Measurements from ENCODE around the gene AGMO. TPM values are rescaled to one million over a fixed set of nuclear protein-coding genes. Genes with fewer than 3 reads are reported as not detected.
A peak's percentile ranks its signal among the peaks of the same experiment; 100 is the strongest.

The AGMO gene
- total and polyA plus RNA-seq, 10 of the 15 experiments (the other 5 are each of a cell fraction or from before 2014, with no cell fraction given), result 0.11 to 0.29 TPM; not detected in 8

DNA sequence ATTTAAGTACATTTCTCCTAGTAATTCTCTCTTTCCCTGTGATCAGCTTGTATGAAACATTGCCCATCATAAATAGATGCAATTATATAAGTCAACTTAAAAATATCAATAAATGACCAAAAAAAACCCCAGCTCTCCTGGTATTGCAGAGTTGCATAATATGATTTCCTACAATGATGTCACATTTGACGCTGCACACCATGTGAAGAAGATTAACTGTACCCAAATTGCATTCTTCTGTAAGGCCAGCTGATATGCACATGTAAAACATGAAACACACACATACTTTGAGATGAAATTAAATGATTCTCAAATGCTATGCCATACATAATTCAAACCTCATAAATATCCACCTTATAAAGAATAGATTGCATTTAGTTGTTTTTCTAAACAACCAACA lies 115.5 kb downstream of the AGMO start (continued):
- TF ChIP-seq MTA2 (IDR thresholded peaks at IDR 0.05; ENCODE audit: low read depth), result no peak
- TF ChIP-seq ZNF622 (IDR thresholded peaks at IDR 0.05), result no peak
- no peak for TF ChIP-seq ZSCAN29 (IDR thresholded peaks at IDR 0.05)

DNA sequence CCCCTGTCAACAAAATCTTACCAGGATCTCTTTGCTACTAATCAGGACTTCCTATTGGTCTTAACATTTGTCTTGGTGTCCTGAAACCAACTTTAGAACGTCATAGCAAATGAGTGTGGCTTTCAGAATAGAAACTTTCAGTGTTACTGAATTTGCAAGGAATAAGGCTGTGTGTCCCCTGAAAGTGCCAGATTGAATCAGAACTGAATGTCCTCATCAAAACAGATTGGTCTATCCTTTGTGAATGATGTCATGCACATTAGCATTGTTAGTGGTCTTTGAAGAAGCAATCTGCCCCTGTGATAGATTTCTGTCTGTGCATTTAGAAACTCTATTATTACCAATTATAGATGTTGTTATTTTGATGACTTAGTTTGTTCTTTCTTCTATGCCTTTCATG lies 119.9 kb downstream of the AGMO start:
- ChIA-PET SMC1A (ENCODE audit: uncharacterized antibody, unreplicated experiment) (interaction anchor here (0.9 kb wide), 1 partner anchor 18 kb away, joined by 3 read pairs; no protein-coding TSS in a partner anchor), CTCF (interaction anchor here (3.4 kb wide), 1 partner anchor 13 kb away, joined by 12 read pairs; no protein-coding TSS in a partner anchor), RAD21 (ENCODE audit: unreplicated experiment) (no interaction called here), POLR2A (no interaction called here)
- in situ Hi-C loops (cut with MboI) (no loop called here), intact Hi-C loops (cut with micrococcal nuclease; ENCODE audit: unreplicated experiment) (no loop called here)
- Histone ChIP-seq H3K4me2 (ENCODE audit: control insufficient read depth, insufficient read depth) (no peak overlapping the region), H3K36me3 (ENCODE audit: control insufficient read depth in 2 of 2, insufficient read depth in 2 of 2, low read length in 1 of 2) (no peaks in the 10 kb centered on the region), H3K4me1 (ENCODE audit: control insufficient read depth, insufficient read depth, low read length) (no peaks in the 10 kb centered on the region), H3K9ac (ENCODE audit: control insufficient read depth, insufficient read depth, low read length) (no peak overlapping the region), H3K4me3 (no peak overlapping the region), H3K9me3 (replicated peaks; ENCODE audit: control insufficient read depth, insufficient read depth, low read length) (no peaks in the 10 kb centered on the region), H3K27ac (ENCODE audit: control insufficient read depth, insufficient read depth) (no peak overlapping the region), H4K20me1 (ENCODE audit: control insufficient read depth, insufficient read depth) (no peaks in the 10 kb centered on the region), H2AFZ (ENCODE audit: control insufficient read depth, low read depth, low read length) (no peak overlapping the region), H3K27me3 (replicated peaks in 1 of 2; ENCODE audit: control insufficient read depth in 2 of 2, insufficient read depth in 2 of 2, low read length in 1 of 2) (no peaks in the 10 kb centered on the region), H3K79me2 (ENCODE audit: control insufficient read depth, insufficient read depth, low read length) (no peaks in the 10 kb centered on the region)
- TF ChIP-seq ATF7 (IDR thresholded peaks at IDR 0.05; ENCODE audit: low read depth) (peak; percentile 78), ZNF217 (IDR thresholded peaks at IDR 0.05) (no peak)
- FAIRE-seq (no peak), DNase-seq (ENCODE audit: low read depth, low spot score) (no peak), ATAC-seq (peak; percentile 73)
- 0% methylated on average over 1 of the region's 1 CpG for WGBS (ENCODE audit: insufficient coverage, insufficient replicate concordance, low lambda C conversion rate, missing lambda C conversion rate)
- BruUV-seq (replicated peaks), result no TSS peak

DNA sequence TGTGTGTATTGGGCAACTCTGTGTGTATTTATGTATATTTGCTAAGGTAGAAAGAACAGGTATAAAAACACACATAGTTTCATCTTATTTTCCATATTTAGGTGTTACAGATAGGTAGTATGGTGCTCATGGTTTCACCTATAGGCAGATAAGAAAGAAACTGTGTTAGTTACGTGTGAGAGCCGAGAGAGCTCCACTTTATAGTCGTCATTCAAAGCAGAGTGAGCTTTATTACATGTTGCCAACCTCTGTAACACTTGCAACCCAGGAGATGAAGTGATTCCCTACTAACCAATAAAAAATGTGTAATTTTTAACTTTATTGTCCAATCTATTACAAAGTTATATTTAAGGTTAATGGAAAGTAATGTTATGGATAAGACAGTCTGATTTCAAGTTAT lies 121.3 kb downstream of the AGMO start:
- RAD21 ChIA-PET (ENCODE audit: unreplicated experiment), result interaction anchor here (1.0 to 2.8 kb wide), 6 partner anchors 9 to 122 kb away, joined by 3 to 15 read pairs (median 4); no protein-coding TSS in a partner anchor
- Histone ChIP-seq H3K27ac (ENCODE audit: control insufficient read depth, insufficient read depth) (no peak overlapping the region), H3K79me2 (ENCODE audit: control insufficient read depth, insufficient read depth, low read length) (no peaks in the 10 kb centered on the region), H3K4me1 (ENCODE audit: control insufficient read depth, insufficient read depth, low read length) (no peaks in the 10 kb centered on the region), H2AFZ (ENCODE audit: control insufficient read depth, low read depth, low read length) (no peak overlapping the region), H3K9me3 (replicated peaks; ENCODE audit: control insufficient read depth, insufficient read depth, low read length) (no peaks in the 10 kb centered on the region), H3K4me3 (no peak overlapping the region), H3K27me3 (replicated peaks in 1 of 2; ENCODE audit: control insufficient read depth in 2 of 2, insufficient read depth in 2 of 2, low read length in 1 of 2) (no peaks in the 10 kb centered on the region), H3K4me2 (ENCODE audit: control insufficient read depth, insufficient read depth) (no peak overlapping the region), H3K9ac (ENCODE audit: control insufficient read depth, insufficient read depth, low read length) (no peak overlapping the region), H3K36me3 (ENCODE audit: control insufficient read depth in 2 of 2, insufficient read depth in 2 of 2, low read length in 1 of 2) (no peaks in the 10 kb centered on the region), H4K20me1 (ENCODE audit: control insufficient read depth, insufficient read depth) (no peaks in the 10 kb centered on the region)
- CTCF ChIA-PET, result interaction anchor here (0.9 to 3.4 kb wide), 2 partner anchors 11 to 114 kb away, joined by 3 to 12 read pairs; no protein-coding TSS in a partner anchor
- TF ChIP-seq, protein P1, sequence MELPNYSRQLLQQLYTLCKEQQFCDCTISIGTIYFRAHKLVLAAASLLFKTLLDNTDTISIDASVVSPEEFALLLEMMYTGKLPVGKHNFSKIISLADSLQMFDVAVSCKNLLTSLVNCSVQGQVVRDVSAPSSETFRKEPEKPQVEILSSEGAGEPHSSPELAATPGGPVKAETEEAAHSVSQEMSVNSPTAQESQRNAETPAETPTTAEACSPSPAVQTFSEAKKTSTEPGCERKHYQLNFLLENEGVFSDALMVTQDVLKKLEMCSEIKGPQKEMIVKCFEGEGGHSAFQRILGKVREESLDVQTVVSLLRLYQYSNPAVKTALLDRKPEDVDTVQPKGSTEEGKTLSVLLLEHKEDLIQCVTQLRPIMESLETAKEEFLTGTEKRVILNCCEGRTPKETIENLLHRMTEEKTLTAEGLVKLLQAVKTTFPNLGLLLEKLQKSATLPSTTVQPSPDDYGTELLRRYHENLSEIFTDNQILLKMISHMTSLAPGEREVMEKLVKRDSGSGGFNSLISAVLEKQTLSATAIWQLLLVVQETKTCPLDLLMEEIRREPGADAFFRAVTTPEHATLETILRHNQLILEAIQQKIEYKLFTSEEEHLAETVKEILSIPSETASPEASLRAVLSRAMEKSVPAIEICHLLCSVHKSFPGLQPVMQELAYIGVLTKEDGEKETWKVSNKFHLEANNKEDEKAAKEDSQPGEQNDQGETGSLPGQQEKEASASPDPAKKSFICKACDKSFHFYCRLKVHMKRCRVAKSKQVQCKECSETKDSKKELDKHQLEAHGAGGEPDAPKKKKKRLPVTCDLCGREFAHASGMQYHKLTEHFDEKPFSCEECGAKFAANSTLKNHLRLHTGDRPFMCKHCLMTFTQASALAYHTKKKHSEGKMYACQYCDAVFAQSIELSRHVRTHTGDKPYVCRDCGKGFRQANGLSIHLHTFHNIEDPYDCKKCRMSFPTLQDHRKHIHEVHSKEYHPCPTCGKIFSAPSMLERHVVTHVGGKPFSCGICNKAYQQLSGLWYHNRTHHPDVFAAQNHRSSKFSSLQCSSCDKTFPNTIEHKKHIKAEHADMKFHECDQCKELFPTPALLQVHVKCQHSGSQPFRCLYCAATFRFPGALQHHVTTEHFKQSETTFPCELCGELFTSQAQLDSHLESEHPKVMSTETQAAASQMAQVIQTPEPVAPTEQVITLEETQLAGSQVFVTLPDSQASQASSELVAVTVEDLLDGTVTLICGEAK (IDR thresholded peaks at IDR 0.05; ENCODE audit: borderline replicate concordance), result peak; percentile 78
- TF ChIP-seq HDAC6 (IDR thresholded peaks at IDR 0.05; ENCODE audit: unreplicated experiment), result no peak
- ATAC-seq (peak; percentile 70), DNase-seq (ENCODE audit: low read depth, low spot score) (no peak), FAIRE-seq (no peak)
- POLR2A ChIA-PET, result interaction anchor here (0.9 to 1.7 kb wide), 4 partner anchors 8 to 122 kb away, joined by 3 to 4 read pairs (median 4); partner anchors contain the start of gene AGMO
- BruUV-seq (replicated peaks), result no TSS peak
- 26% methylated on average over 3 of the region's 3 CpGs for WGBS (ENCODE audit: insufficient coverage, insufficient replicate concordance, low lambda C conversion rate, missing lambda C conversion rate)
- in situ Hi-C loops (cut with MboI), result no loop called here
- intact Hi-C loops (cut with micrococcal nuclease; ENCODE audit: unreplicated experiment), result no loop called here
- SMC1A ChIA-PET (ENCODE audit: uncharacterized antibody, unreplicated experiment), result interaction anchor here (0.6 to 3.4 kb wide), 10 partner anchors 9 to 280 kb away, joined by 3 to 27 read pairs (median 4); partner anchors contain the start of gene AGMO

Measured in GM12878 (cell line).